Activated T-helper 17 cell treated with anti-CD3 and anti-CD28 coated beads, Interleukin-2, amount 50 U/mL, for 72 hours (primary cell): ENCODE results near the gene NMNAT3. TPM values are rescaled to one million over a fixed set of nuclear protein-coding genes. Genes with fewer than 3 reads are reported as not detected.
A peak's percentile ranks its signal among the peaks of the same experiment; 100 is the strongest.

Experiments
- ATAC-seq: fragments of 150-1000 bp; cut with Tn5 transposase; replicated peaks from 2 replicates; pipeline ENCODE4 v1.10.0; 2021; ENCODE audit warnings: mild to moderate bottlenecking, moderate library complexity
- H3K27ac Mint-ChIP-seq: one replicate; pipeline ENCODE4 v1.8.0; 2022; ENCODE audit warnings: mixed read lengths
- H3K27me3 Mint-ChIP-seq: one replicate; pipeline ENCODE4 v1.8.0; 2022; ENCODE audit warnings: mixed read lengths
- H3K36me3 Mint-ChIP-seq: one replicate; pipeline ENCODE4 v1.8.0; 2022; ENCODE audit warnings: low read depth, mild to moderate bottlenecking, mixed read lengths
- H3K4me1 Mint-ChIP-seq: one replicate; pipeline ENCODE4 v1.8.0; 2022; ENCODE audit warnings: mixed read lengths
- H3K4me3 Mint-ChIP-seq: one replicate; pipeline ENCODE4 v1.8.0; 2022; ENCODE audit warnings: mild to moderate bottlenecking, mixed read lengths
- H3K9me3 Mint-ChIP-seq: one replicate; pipeline ENCODE4 v1.8.0; 2022; ENCODE audit warnings: mixed read lengths
- total RNA-seq, 2 donors: library from RNA; stranded (reverse); gene quantifications; one replicate each; pipeline ENCODE4 v1.2.3, GENCODE V29; 2022

Gene NMNAT3
- 1 to 10 TPM in 1 of 2 donors, under 1 TPM in 1; 0.76 to 2.9 TPM for total RNA-seq

- no peaks in the 10 kb centered on the region for H3K36me3 Mint-ChIP-seq
- H3K4me3 Mint-ChIP-seq, result peak within 1 kb of the TSS; percentile 70
- peaks cover 4% of the 10 kb centered on the region for H3K27me3 Mint-ChIP-seq
- H3K4me1 Mint-ChIP-seq, result no peaks in the 10 kb centered on the region
- peaks cover 3% of the 10 kb centered on the region for H3K9me3 Mint-ChIP-seq
- ATAC-seq, result peak; percentile 99
- H3K27ac Mint-ChIP-seq, result no peak within 1 kb of the TSS
These were observed at the start of gene NMNAT3 for GRCh38 chr3:139677388-139678155. NMNAT3 (minus strand) TSS chr3:139677972; CDS start chr3:139627724, 50,248 bp downstream.

- H3K36me3 Mint-ChIP-seq, result no peaks in the 10 kb centered on the region
- no peak for ATAC-seq
- peaks cover 18% of the 10 kb centered on the region for H3K27me3 Mint-ChIP-seq
- no peaks in the 10 kb centered on the region for H3K4me1 Mint-ChIP-seq
- peaks cover 4% of the 10 kb centered on the region for H3K9me3 Mint-ChIP-seq
- no peak overlapping the region for H3K27ac Mint-ChIP-seq
- H3K4me3 Mint-ChIP-seq, result no peak overlapping the region
These were observed 43.6 kb upstream of the NMNAT3 start for GRCh38 chr3:139721370-139721769.

GRCh38 chr3:139718415-139718814, 40.6 kb upstream of the NMNAT3 start:
- no peaks in the 10 kb centered on the region for H3K36me3 Mint-ChIP-seq
- H3K9me3 Mint-ChIP-seq, result no peaks in the 10 kb centered on the region
- no peak for ATAC-seq
- no peaks in the 10 kb centered on the region for H3K4me1 Mint-ChIP-seq
- H3K27me3 Mint-ChIP-seq, result peaks cover 14% of the 10 kb centered on the region
- H3K4me3 Mint-ChIP-seq, result no peak overlapping the region
- no peak overlapping the region for H3K27ac Mint-ChIP-seq

GRCh38 chr3:139716908-139717485, 39.2 kb upstream of the NMNAT3 start:
- no peak overlapping the region for H3K4me3 Mint-ChIP-seq
- no peak overlapping the region for H3K27ac Mint-ChIP-seq
- no peaks in the 10 kb centered on the region for H3K4me1 Mint-ChIP-seq
- H3K27me3 Mint-ChIP-seq, result peaks cover 9% of the 10 kb centered on the region
- H3K9me3 Mint-ChIP-seq, result no peaks in the 10 kb centered on the region
- no peaks in the 10 kb centered on the region for H3K36me3 Mint-ChIP-seq
- ATAC-seq, result no peak

- Mint-ChIP-seq H3K27me3 (peaks cover 7% of the 10 kb centered on the region), H3K4me1 (no peaks in the 10 kb centered on the region), H3K27ac (no peak overlapping the region), H3K36me3 (no peaks in the 10 kb centered on the region), H3K9me3 (no peaks in the 10 kb centered on the region), H3K4me3 (no peak overlapping the region)
- ATAC-seq, result no peak
These were observed 38.1 kb upstream of the NMNAT3 start for GRCh38 chr3:139715743-139716360.

GRCh38 chr3:139715166-139715565, 37.4 kb upstream of the NMNAT3 start:
- Mint-ChIP-seq H3K9me3 (no peaks in the 10 kb centered on the region), H3K4me3 (no peak overlapping the region), H3K36me3 (no peaks in the 10 kb centered on the region), H3K27ac (no peak overlapping the region), H3K27me3 (peaks cover 7% of the 10 kb centered on the region), H3K4me1 (no peaks in the 10 kb centered on the region)
- no peak for ATAC-seq

- no peak overlapping the region for H3K4me3 Mint-ChIP-seq
These were observed 32.4 kb upstream of the NMNAT3 start for GRCh38 chr3:139710212-139710611.

GRCh38 chr3:139705631-139706030, 27.9 kb upstream of the NMNAT3 start:
- Mint-ChIP-seq H3K4me3 (no peak overlapping the region), H3K9me3 (no peaks in the 10 kb centered on the region), H3K27me3 (peaks cover 10% of the 10 kb centered on the region), H3K4me1 (no peaks in the 10 kb centered on the region), H3K36me3 (no peaks in the 10 kb centered on the region), H3K27ac (no peak overlapping the region)
- no peak for ATAC-seq

More at GRCh38 chr3:139710212-139710611, 32.4 kb upstream of the NMNAT3 start:
- no peak for ATAC-seq
- H3K36me3 Mint-ChIP-seq, result no peaks in the 10 kb centered on the region
- no peaks in the 10 kb centered on the region for H3K4me1 Mint-ChIP-seq
- H3K9me3 Mint-ChIP-seq, result no peaks in the 10 kb centered on the region
- H3K27ac Mint-ChIP-seq, result no peak overlapping the region
- H3K27me3 Mint-ChIP-seq, result peaks cover 9% of the 10 kb centered on the region

- H3K4me1 Mint-ChIP-seq, result no peaks in the 10 kb centered on the region
These were observed 18.5 kb upstream of the NMNAT3 start for GRCh38 chr3:139696314-139696604.

GRCh38 chr3:139695426-139696313, 17.9 kb upstream of the NMNAT3 start:
- Mint-ChIP-seq H3K27ac (no peak overlapping the region), H3K27me3 (peaks cover 3% of the 10 kb centered on the region), H3K36me3 (no peaks in the 10 kb centered on the region), H3K4me3 (no peak overlapping the region), H3K4me1 (no peaks in the 10 kb centered on the region), H3K9me3 (no peaks in the 10 kb centered on the region)
- ATAC-seq, result no peak

More at GRCh38 chr3:139696314-139696604, 18.5 kb upstream of the NMNAT3 start:
- H3K27ac Mint-ChIP-seq, result no peak overlapping the region
- H3K4me3 Mint-ChIP-seq, result no peak overlapping the region
- ATAC-seq, result no peak
- H3K9me3 Mint-ChIP-seq, result no peaks in the 10 kb centered on the region
- peaks cover 3% of the 10 kb centered on the region for H3K27me3 Mint-ChIP-seq
- H3K36me3 Mint-ChIP-seq, result no peaks in the 10 kb centered on the region

GRCh38 chr3:139695007-139695406, 17.2 kb upstream of the NMNAT3 start:
- H3K27ac Mint-ChIP-seq, result no peak overlapping the region
- H3K4me3 Mint-ChIP-seq, result no peak overlapping the region
- no peaks in the 10 kb centered on the region for H3K9me3 Mint-ChIP-seq

GRCh38 chr3:139694542-139694941, 16.8 kb upstream of the NMNAT3 start:
- H3K4me3 Mint-ChIP-seq, result no peak overlapping the region
- H3K9me3 Mint-ChIP-seq, result no peaks in the 10 kb centered on the region
- no peaks in the 10 kb centered on the region for H3K4me1 Mint-ChIP-seq
- no peak overlapping the region for H3K27ac Mint-ChIP-seq
- no peaks in the 10 kb centered on the region for H3K36me3 Mint-ChIP-seq
- no peak for ATAC-seq
- H3K27me3 Mint-ChIP-seq, result peaks cover 3% of the 10 kb centered on the region

More at GRCh38 chr3:139695007-139695406, 17.2 kb upstream of the NMNAT3 start:
- no peaks in the 10 kb centered on the region for H3K4me1 Mint-ChIP-seq
- no peaks in the 10 kb centered on the region for H3K36me3 Mint-ChIP-seq
- no peak for ATAC-seq
- H3K27me3 Mint-ChIP-seq, result peaks cover 3% of the 10 kb centered on the region

- H3K9me3 Mint-ChIP-seq, result no peaks in the 10 kb centered on the region
- no peak overlapping the region for H3K4me3 Mint-ChIP-seq
- H3K27me3 Mint-ChIP-seq, result peaks cover 15% of the 10 kb centered on the region
- H3K4me1 Mint-ChIP-seq, result no peaks in the 10 kb centered on the region
- no peak for ATAC-seq
- H3K27ac Mint-ChIP-seq, result no peak overlapping the region
- H3K36me3 Mint-ChIP-seq, result no peaks in the 10 kb centered on the region
These were observed 13.8 kb upstream of the NMNAT3 start for GRCh38 chr3:139691619-139692018.

- Mint-ChIP-seq H3K36me3 (no peaks in the 10 kb centered on the region), H3K9me3 (peaks cover 6% of the 10 kb centered on the region), H3K27me3 (peaks cover 29% of the 10 kb centered on the region), H3K27ac (no peak overlapping the region), H3K4me1 (no peaks in the 10 kb centered on the region), H3K4me3 (no peak overlapping the region)
- no peak for ATAC-seq
These were observed 12.0 kb upstream of the NMNAT3 start for GRCh38 chr3:139689708-139690228.
